H1 (cell line): ENCODE measurements around the gene LRBA. TPM values are rescaled to one million over a fixed set of nuclear protein-coding genes. Genes with fewer than 3 reads are reported as not detected.

Experiments used
- CTCF ChIA-PET: fragments of 300-600 bp; sonication (Branson Sonifier 250); formaldehyde crosslinking; loops from one replicate; lab custom pipeline; 2021; ENCODE audit not compliant: partially characterized antibody; lab: Charles Lee
- POLR2A ChIA-PET: fragments of 300-600 bp; sonication (Branson Sonifier 250); formaldehyde crosslinking; loops from one replicate; lab custom pipeline; 2021; ENCODE audit warnings: inconsistent platforms; ENCODE audit not compliant: partially characterized antibody; lab: Charles Lee
- DNase-seq, 2 experiments: peaks; one replicate each; pipeline versions ENCODE4 v3.0.0 to v3.0.0-alpha.2; 2010 to 2022; ENCODE audit warnings: low spot score in 2 of 2, low read depth in 1 of 2, mixed read lengths in 1 of 2
- FAIRE-seq: peaks from 2 replicates; lab custom pipeline; 2011; peaks lifted over from hg19 to GRCh38; lab: Jason Lieb, UNC
- H2AFZ ChIP-seq: 2 replicates; pipeline ENCODE4 v1.8.1; 2012; ENCODE audit warnings: low read length, inconsistent platforms
- H2AK5ac ChIP-seq: 2 replicates; pipeline ENCODE4 v1.6.1; 2013; ENCODE audit warnings: low read depth, low read length
- H2BK120ac ChIP-seq: replicated peaks from 2 replicates; pipeline ENCODE3; 2013; ENCODE audit warnings: low read depth, low read length, inconsistent platforms
- H2BK12ac ChIP-seq: 2 replicates; pipeline ENCODE4 v1.6.1; 2013; ENCODE audit warnings: low read depth, low read length
- H2BK15ac ChIP-seq: 2 replicates; pipeline ENCODE4 v1.6.1; 2013; ENCODE audit warnings: low read length
- H2BK20ac ChIP-seq: 2 replicates; pipeline ENCODE4 v1.6.1; 2013; ENCODE audit warnings: low read length
- H2BK5ac ChIP-seq: 2 replicates; pipeline ENCODE4 v1.6.1; 2013; ENCODE audit warnings: low read depth, low read length
- H3K14ac ChIP-seq: 2 replicates; pipeline ENCODE4 v1.6.1; 2013; ENCODE audit warnings: inconsistent platforms; ENCODE audit not compliant: insufficient read length
- H3K18ac ChIP-seq: 2 replicates; pipeline ENCODE4 v1.6.1; 2013; ENCODE audit warnings: low read length; ENCODE audit errors: extremely low read depth
- H3K23ac ChIP-seq: 2 replicates; pipeline ENCODE4 v1.6.1; 2013; ENCODE audit warnings: inconsistent platforms; ENCODE audit not compliant: insufficient read length
- H3K23me2 ChIP-seq: 2 replicates; pipeline ENCODE4 v1.6.1; 2013; ENCODE audit warnings: low read depth, low read length
- H3K27ac ChIP-seq: 2 replicates; pipeline ENCODE4 v1.6.1; 2011; ENCODE audit warnings: low read depth, low read length, inconsistent platforms
- H3K27me3 ChIP-seq, 4 experiments: replicated peaks in 1 of 4; 1 replicate in 1 of 4; 2 replicates in 3 of 4; pipeline versions ENCODE4 v1.6.1 to v1.8.1; 2011 to 2013; ENCODE audit warnings: low read length in 3 of 4, mild to moderate bottlenecking in 3 of 4, inconsistent platforms in 2 of 4, mixed read lengths in 2 of 4, moderate library complexity in 1 of 4; ENCODE audit not compliant: control insufficient read depth in 3 of 4, insufficient read depth in 3 of 4; ENCODE audit errors: extremely low read depth in 1 of 4
- H3K36me3 ChIP-seq, 4 experiments: 2 replicates each; pipeline versions ENCODE4 v1.6.1 to v1.8.1; 2011 to 2013; ENCODE audit warnings: mild to moderate bottlenecking in 4 of 4, low read length in 3 of 4, moderate library complexity in 2 of 4, control low read depth in 1 of 4, inconsistent platforms in 1 of 4; ENCODE audit not compliant: insufficient read depth in 4 of 4, control insufficient read depth in 2 of 4
- H3K4ac ChIP-seq: replicated peaks from 2 replicates; pipeline ENCODE3; 2013; ENCODE audit warnings: low read length, low read depth, mixed read lengths, inconsistent platforms; ENCODE audit not compliant: insufficient read length
- H3K4me1 ChIP-seq, 4 experiments: replicated peaks in 1 of 4; 1 replicate in 1 of 4; 2 replicates in 3 of 4; pipeline versions ENCODE4 v1.6.1 to v1.8.1; 2011 to 2013; ENCODE audit warnings: low read length in 3 of 4, inconsistent platforms in 2 of 4, mixed read lengths in 1 of 4; ENCODE audit not compliant: insufficient read depth in 4 of 4, control insufficient read depth in 3 of 4
- H3K4me2 ChIP-seq, 2 experiments: 2 replicates each; pipeline versions ENCODE4 v1.6.1 to v1.8.1; 2011 to 2013; ENCODE audit warnings: low read depth in 2 of 2, low read length in 2 of 2, control low read depth in 1 of 2, inconsistent platforms in 1 of 2, mild to moderate bottlenecking in 1 of 2; ENCODE audit not compliant: insufficient read depth in 1 of 2
- H3K4me3 ChIP-seq, 4 experiments: fragments of 200-600, 300-600 bp in 1 of 4; sonication (generic), shearing (Covaris generic), sonication (Bioruptor Twin) in 1 of 4; 2 replicates each; pipeline versions ENCODE4 v1.5.1 to v1.8.1; 2011 to 2016; ENCODE audit warnings: low read length in 4 of 4, low read depth in 3 of 4, control low read depth in 2 of 4, inconsistent platforms in 2 of 4, mild to moderate bottlenecking in 2 of 4, mixed read lengths in 1 of 4, moderate library complexity in 1 of 4; ENCODE audit not compliant: insufficient read depth in 2 of 4; ENCODE audit errors: extremely low read depth in 1 of 4
- H3K56ac ChIP-seq: replicated peaks from 2 replicates; pipeline ENCODE3; 2013; ENCODE audit warnings: low read depth, mild to moderate bottlenecking, mixed read lengths, low read length, inconsistent platforms; ENCODE audit not compliant: insufficient read length
- H3K79me1 ChIP-seq: 2 replicates; pipeline ENCODE4 v1.6.1; 2013; ENCODE audit warnings: low read depth, low read length, control low read depth
- H3K79me2 ChIP-seq, 2 experiments: 2 replicates each; pipeline versions ENCODE4 v1.6.1 to v1.8.1; 2012 to 2013; ENCODE audit warnings: low read length in 2 of 2, mild to moderate bottlenecking in 2 of 2, inconsistent platforms in 1 of 2; ENCODE audit not compliant: insufficient read depth in 2 of 2, control insufficient read depth in 1 of 2
- H3K9ac ChIP-seq, 4 experiments: replicated peaks in 1 of 4; 1 replicate in 1 of 4; 2 replicates in 3 of 4; pipeline versions ENCODE4 v1.6.1 to v1.8.1; 2011 to 2013; ENCODE audit warnings: low read depth in 3 of 4, low read length in 3 of 4, control low read depth in 2 of 4, mild to moderate bottlenecking in 2 of 4, moderate library complexity in 2 of 4, inconsistent platforms in 1 of 4; ENCODE audit errors: extremely low read depth in 1 of 4
- H3K9me3 ChIP-seq, 2 experiments: 2 replicates each; pipeline versions ENCODE4 v1.6.1 to v1.8.1; 2012 to 2013; ENCODE audit warnings: mild to moderate bottlenecking in 2 of 2, moderate library complexity in 2 of 2, control low read depth in 1 of 2, inconsistent platforms in 1 of 2, low read depth in 1 of 2, low read length in 1 of 2, mixed read lengths in 1 of 2; ENCODE audit not compliant: insufficient read depth in 2 of 2
- H4K20me1 ChIP-seq, 2 experiments: replicated peaks in 1 of 2; 2 replicates each; pipeline versions ENCODE3 to v1.8.1; 2011 to 2013; ENCODE audit warnings: inconsistent platforms in 2 of 2, low read length in 2 of 2, mild to moderate bottlenecking in 1 of 2; ENCODE audit not compliant: insufficient read depth in 2 of 2, control insufficient read depth in 1 of 2
- H4K5ac ChIP-seq: 2 replicates; pipeline ENCODE4 v1.6.1; 2013; ENCODE audit warnings: low read length, low read depth, mixed read lengths, inconsistent platforms; ENCODE audit not compliant: insufficient read length
- H4K8ac ChIP-seq: 2 replicates; pipeline ENCODE4 v1.8.0; 2013; ENCODE audit warnings: mild to moderate bottlenecking, moderate library complexity, low read length, inconsistent platforms; ENCODE audit not compliant: insufficient read depth; ENCODE audit errors: extremely low read depth
- H4K91ac ChIP-seq: replicated peaks from 2 replicates; pipeline ENCODE3; 2013; ENCODE audit warnings: low read length, mixed read lengths, inconsistent platforms; ENCODE audit not compliant: insufficient read length
- RFX5 ChIP-seq: IDR thresholded peaks from 2 replicates; pipeline ENCODE4 v1.6.1; 2011; ENCODE audit warnings: low read depth, low read length, improper control_type of control experiment, borderline replicate concordance
- SUZ12 ChIP-seq: fragments of 200-600 bp; sonication (generic); IDR thresholded peaks from 2 replicates; pipeline ENCODE4 v1.6.1; 2012; ENCODE audit warnings: mild to moderate bottlenecking, inconsistent platforms, low read length, moderate library complexity, mixed read lengths
- polyA plus RNA-seq, 7 experiments: library from polyadenylated mRNA; depleted of rRNA in 3 of 7; stranded (reverse) in 5 of 7; unstranded in 2 of 7; fragments of >200 nt in 5 of 7; fragments of 200-250 nt in 2 of 7; gene quantifications; 1 replicate in 5 of 7; 2 replicates in 1 of 7; 4 replicates in 1 of 7; pipeline versions ENCODE4 v1.2.1 to v1.2.3, GENCODE V29; 2011 to 2013; ENCODE audit warnings: missing spikeins in 2 of 7, mixed read lengths in 2 of 7
- total RNA-seq: library from RNA; stranded (reverse); fragmentation: NEBNext Ultra II Directional; extraction: Animal tissue kit (Norgen Biotek cat#: 25700); gene quantifications from 2 replicates; pipeline ENCODE4 v1.2.1, GENCODE V29; 2021

LRBA gene
- total and polyA plus RNA-seq, 2 of the 8 experiments (the other 6 are each of a cell fraction or from before 2014, with no cell fraction given), result 54.6 to 83.2 TPM

GRCh38 chr4:150964754-150965153 lies 50.3 kb downstream of the LRBA start:
- CTCF ChIA-PET, result interaction anchor here (1.1 kb wide), 1 partner anchor 39 kb away, joined by 3 read pairs; no protein-coding TSS in a partner anchor
- Histone ChIP-seq H3K27ac (no peak overlapping the region), H2BK12ac (no peak overlapping the region), H3K27me3 (no peaks in the 10 kb centered on the region), H2BK15ac (no peak overlapping the region), H3K36me3 (no peaks in the 10 kb centered on the region; a peak in 1 of 8 replicates), H3K9ac (no peak overlapping the region), H3K4me1 (no peaks in the 10 kb centered on the region), H2AK5ac (no peak overlapping the region), H3K9me3 (peaks cover 4 to 12% of the 10 kb centered on the region in 2 experiments; a peak in 3 of 4 replicates), H2BK5ac (no peak overlapping the region), H3K4me3 (no peak overlapping the region), H3K23ac (no peak overlapping the region), H3K18ac (no peak overlapping the region), H4K5ac (no peak overlapping the region), H4K8ac (no peak overlapping the region), H3K79me1 (no peaks in the 10 kb centered on the region; the same call in 1 of the 2 replicates), H4K20me1 (no peaks in the 10 kb centered on the region), H3K14ac (no peak overlapping the region), H4K91ac (no peak overlapping the region), H2BK20ac (no peak overlapping the region), H3K56ac (no peak overlapping the region), H2AFZ (no peak overlapping the region), H3K4me2 (no peak overlapping the region), H2BK120ac (no peak overlapping the region), H3K4ac (no peak overlapping the region), H3K23me2 (no peaks in the 10 kb centered on the region), H3K79me2 (peaks cover 0 to 73% of the 10 kb centered on the region in 2 experiments; a peak in 2 of 4 replicates)
- TF ChIP-seq SUZ12 (no peak), RFX5 (no peak)
- POLR2A ChIA-PET, result no interaction called here
- DNase-seq (no peak), FAIRE-seq (no peak)
